NCI-H2171 treated with DMSO at 0.1 percent for 48 hours (cell line): ENCODE results near the gene TMEM109.

Experiments used
- DNase-seq: peaks from one replicate; lab custom pipeline; 2025; lab: John Stamatoyannopoulos, UW

The TMEM109 gene

GRCh38 chr11:60942970-60943565, 29.1 kb downstream of the TMEM109 start:
- peak; percentile 93 for DNase-seq

GRCh38 chr11:60944490-60945294, 30.7 kb downstream of the TMEM109 start:
- DNase-seq = no peak

GRCh38 chr11:60945295-60945667, 31.3 kb downstream of the TMEM109 start:
- DNase-seq = no peak

- peak; percentile 94 for DNase-seq
Observed at GRCh38 chr11:60946601-60947264, 32.8 kb downstream of the TMEM109 start.

GRCh38 chr11:60947700-60948099, 33.7 kb downstream of the TMEM109 start:
- peak; percentile 62 for DNase-seq

GRCh38 chr11:60948250-60948649, 34.3 kb downstream of the TMEM109 start:
- DNase-seq = peak; percentile 93

GRCh38 chr11:60950024-60950423, 36.1 kb downstream of the TMEM109 start:
- DNase-seq = no peak

- no peak for DNase-seq
Observed at GRCh38 chr11:60950933-60951605, 37.1 kb downstream of the TMEM109 start.

GRCh38 chr11:60951606-60951903, 37.6 kb downstream of the TMEM109 start:
- no peak for DNase-seq

GRCh38 chr11:60951904-60952741, 38.2 kb downstream of the TMEM109 start, which contains the start of gene SLC15A3:
Gene SLC15A3 (minus strand): TSS chr11:60952176. CDS start chr11:60951551, 625 bp downstream.
- DNase-seq = no peak

- DNase-seq = no peak
Observed at GRCh38 chr11:60952742-60953170, 38.8 kb downstream of the TMEM109 start.

- no peak for DNase-seq
Observed at GRCh38 chr11:60953781-60954180, 39.8 kb downstream of the TMEM109 start.

- no peak for DNase-seq
Observed at GRCh38 chr11:60954421-60954820, 40.5 kb downstream of the TMEM109 start.

GRCh38 chr11:60955571-60955970, 41.6 kb downstream of the TMEM109 start:
- DNase-seq = no peak

GRCh38 chr11:60957188-60957587, 43.2 kb downstream of the TMEM109 start:
- DNase-seq = no peak

- DNase-seq = no peak
Observed at GRCh38 chr11:60959431-60959830, 45.5 kb downstream of the TMEM109 start.

GRCh38 chr11:60960405-60960804, 46.4 kb downstream of the TMEM109 start:
- DNase-seq = no peak

- DNase-seq = peak; percentile 75
Observed at GRCh38 chr11:60964801-60965200, 50.8 kb downstream of the TMEM109 start.

GRCh38 chr11:60966890-60967289, 52.9 kb downstream of the TMEM109 start:
- no peak for DNase-seq

GRCh38 chr11:60968223-60968622, 54.3 kb downstream of the TMEM109 start:
- DNase-seq = peak; percentile 10

GRCh38 chr11:60970369-60970774, 56.4 kb downstream of the TMEM109 start:
- DNase-seq = peak; percentile 36

GRCh38 chr11:60970890-60971289, 56.9 kb downstream of the TMEM109 start:
- no peak for DNase-seq
